SK-N-SH (cell line): ENCODE measurements around the gene INHBA. TPM values are rescaled to one million over a fixed set of nuclear protein-coding genes. Genes with fewer than 3 reads are reported as not detected.

Experiments
- CTCF ChIA-PET: fragments of 300-600, 350-600 bp; formaldehyde crosslinking; extraction: SDS; loops from one replicate; lab custom pipeline; 2021; lab: Yijun Ruan, JAX
- POLR2A ChIA-PET: fragments of 350-600 bp; sonication (Branson Sonifier 250); formaldehyde crosslinking; extraction: SDS; loops from one replicate; lab custom pipeline; 2020; ENCODE audit warnings: antibody characterized with exemption, inconsistent platforms; lab: Yijun Ruan, JAX
- DNase-seq: peaks from one replicate; pipeline ENCODE4 v3.0.0; 2012
- H2AFZ ChIP-seq: fragments of 200-600 bp; sonication (generic); 2 replicates; pipeline ENCODE4 v1.8.1; 2016; ENCODE audit warnings: antibody characterized with exemption, mild to moderate bottlenecking, low read depth
- H3F3A ChIP-seq: fragments of 200-600 bp; sonication (generic); replicated peaks from 2 replicates; pipeline ENCODE3; 2016; ENCODE audit warnings: antibody characterized with exemption, mild to moderate bottlenecking; ENCODE audit not compliant: insufficient read depth
- H3K27ac ChIP-seq, 2 experiments: fragments of 200-500 bp in 1 of 2; fragments of 200-600 bp in 1 of 2; sonication (Bioruptor generic) in 1 of 2; sonication (generic), shearing (Covaris generic) in 1 of 2; 2 replicates each; pipeline versions ENCODE4 v1.5.1 to v1.6.1; 2014 to 2016; ENCODE audit warnings: low read depth in 2 of 2, inconsistent platforms in 1 of 2, low read length in 1 of 2, mild to moderate bottlenecking in 1 of 2, mixed read lengths in 1 of 2
- H3K27me3 ChIP-seq: fragments of 200-600 bp; sonication (generic), shearing (Covaris generic); 2 replicates; pipeline ENCODE4 v1.6.1; 2016; ENCODE audit warnings: mixed run types; ENCODE audit not compliant: insufficient read depth
- H3K36me3 ChIP-seq, 2 experiments: fragments of 200-500 bp in 1 of 2; fragments of 200-600 bp in 1 of 2; sonication (Bioruptor generic) in 1 of 2; sonication (generic) in 1 of 2; replicated peaks in 1 of 2; 2 replicates each; pipeline versions ENCODE3 to v1.5.1; 2014 to 2016; ENCODE audit warnings: low read length in 1 of 2, mild to moderate bottlenecking in 1 of 2; ENCODE audit not compliant: insufficient read depth in 2 of 2, control insufficient read depth in 1 of 2
- H3K4me1 ChIP-seq, 2 experiments: fragments of 200-500 bp in 1 of 2; fragments of 200-600 bp in 1 of 2; sonication (Bioruptor generic) in 1 of 2; sonication (generic), shearing (Covaris generic) in 1 of 2; 2 replicates each; pipeline versions ENCODE4 v1.5.1 to v1.6.1; 2014 to 2016; ENCODE audit warnings: low read depth in 1 of 2, low read length in 1 of 2, mixed run types in 1 of 2; ENCODE audit not compliant: insufficient read depth in 2 of 2, control insufficient read depth in 1 of 2
- H3K4me2 ChIP-seq: fragments of 200-600 bp; sonication (generic), shearing (Covaris generic); 2 replicates; pipeline ENCODE4 v1.6.1; 2017; ENCODE audit warnings: mixed run types
- H3K4me3 ChIP-seq, 2 experiments: fragments of 200-500 bp in 1 of 2; fragments of 200-600 bp in 1 of 2; sonication (Bioruptor generic) in 1 of 2; sonication (generic), shearing (Covaris generic) in 1 of 2; 2 replicates each; pipeline versions ENCODE4 v1.5.1 to v1.8.1; 2014 to 2016; ENCODE audit warnings: low read depth in 2 of 2, inconsistent platforms in 1 of 2, low read length in 1 of 2, mild to moderate bottlenecking in 1 of 2, mixed read lengths in 1 of 2, moderate library complexity in 1 of 2
- H3K79me2 ChIP-seq: fragments of 200-600 bp; sonication (generic); 2 replicates; pipeline ENCODE4 v1.8.1; 2017; ENCODE audit warnings: mild to moderate bottlenecking; ENCODE audit not compliant: insufficient read depth
- H3K9ac ChIP-seq: fragments of 200-600 bp; sonication (generic); 2 replicates; pipeline ENCODE4 v1.6.1; 2017; ENCODE audit warnings: mixed run types
- H3K9me2 ChIP-seq: fragments of 200-600 bp; sonication (generic); 2 replicates; pipeline ENCODE4 v1.6.1; 2017; ENCODE audit warnings: mixed run types
- H3K9me3 ChIP-seq: fragments of 200-600 bp; sonication (generic); 2 replicates; pipeline ENCODE4 v1.6.1; 2017; ENCODE audit warnings: mixed run types, mild to moderate bottlenecking, moderate library complexity
- H4K20me1 ChIP-seq: fragments of 200-600 bp; sonication (generic); 2 replicates; pipeline ENCODE4 v1.6.1; 2017; ENCODE audit warnings: mild to moderate bottlenecking, mixed run types; ENCODE audit not compliant: insufficient read depth
- CHD2 ChIP-seq: fragments of 150-350 bp; IDR thresholded peaks from 2 replicates; pipeline ENCODE4 v1.6.1; 2018; ENCODE audit warnings: low read length; ENCODE audit not compliant: partially characterized antibody
- EP300 ChIP-seq, 2 experiments: IDR thresholded peaks; 2 replicates each; pipeline versions ENCODE4 v1.4.0 to v1.6.1; 2012; ENCODE audit warnings: borderline replicate concordance in 1 of 2, low read depth in 1 of 2, low read length in 1 of 2
- EZH2phosphoT487 ChIP-seq: fragments of 200-600 bp; sonication (generic); IDR thresholded peaks from 2 replicates; pipeline ENCODE4 v1.6.1; 2017; ENCODE audit warnings: low read depth, mixed run types, mild to moderate bottlenecking, antibody characterized with exemption, moderate library complexity, borderline replicate concordance
- FOSL2 ChIP-seq: IDR thresholded peaks from 2 replicates; pipeline ENCODE4 v1.4.0; 2012; ENCODE audit warnings: low read depth, mild to moderate bottlenecking, moderate library complexity, borderline replicate concordance
- FOXM1 ChIP-seq: IDR thresholded peaks from 2 replicates; pipeline ENCODE4 v1.4.0; 2012; ENCODE audit warnings: low read depth, mild to moderate bottlenecking
- GABPA ChIP-seq: IDR thresholded peaks from 2 replicates; pipeline ENCODE4 v1.4.0; 2012; ENCODE audit warnings: low read depth, mild to moderate bottlenecking
- GATA2 ChIP-seq: sonication (generic); formaldehyde crosslinking; IDR thresholded peaks from 2 replicates; pipeline ENCODE4 v1.5.0; 2020; ENCODE audit warnings: mild to moderate bottlenecking, missing genetic modification reagents
- JUND ChIP-seq: IDR thresholded peaks from 2 replicates; pipeline ENCODE4 v1.4.0; 2012
- MXI1 ChIP-seq: IDR thresholded peaks from 2 replicates; pipeline ENCODE4 v1.6.1; 2012; ENCODE audit warnings: mild to moderate bottlenecking, low read depth, low read length, improper control_type of control experiment
- POLR2AphosphoS5 ChIP-seq: IDR thresholded peaks from 2 replicates; pipeline ENCODE4 v1.6.1; 2012; ENCODE audit warnings: low read depth, low read length
- REST ChIP-seq: IDR thresholded peaks from 2 replicates; pipeline ENCODE4 v1.6.1; 2012; ENCODE audit warnings: mild to moderate bottlenecking, low read depth, low read length, moderate library complexity
- SIN3A ChIP-seq: IDR thresholded peaks from 2 replicates; pipeline ENCODE4 v1.6.1; 2012; ENCODE audit warnings: low read depth, mild to moderate bottlenecking, low read length, moderate library complexity, borderline replicate concordance
- TAF1 ChIP-seq: IDR thresholded peaks from 2 replicates; pipeline ENCODE4 v1.6.1; 2012; ENCODE audit warnings: low read depth, mild to moderate bottlenecking, low read length, moderate library complexity, borderline replicate concordance
- USF1 ChIP-seq: IDR thresholded peaks from 2 replicates; pipeline ENCODE4 v1.4.0; 2012; ENCODE audit warnings: low read depth, borderline replicate concordance
- YY1 ChIP-seq: IDR thresholded peaks from 2 replicates; pipeline ENCODE4 v1.4.0; 2012; ENCODE audit warnings: low read depth, mild to moderate bottlenecking
- WGBS: methylation state at CpG from one replicate; pipeline ENCODE4 v1.1.6; 2017; ENCODE audit warnings: low lambda C conversion rate; 5-methylcytosine and 5-hydroxymethylcytosine counted together
- polyA plus RNA-seq, 3 experiments: library from polyadenylated mRNA; depleted of rRNA; stranded (reverse); fragments of >200 nt; gene quantifications; 2 replicates each; pipeline ENCODE4 v1.2.3, GENCODE V29; 2012
- TF ChIP-seq, protein P1 (sequence below): fragments of 150-350 bp; IDR thresholded peaks from 2 replicates; pipeline ENCODE4 v1.6.1; 2017; ENCODE audit warnings: antibody characterized with exemption, low read length, low read depth, borderline replicate concordance

The INHBA gene
- polyA plus RNA-seq, 1 of the 3 experiments (the other 2 are of a cell fraction): 81.0 TPM

DNA sequence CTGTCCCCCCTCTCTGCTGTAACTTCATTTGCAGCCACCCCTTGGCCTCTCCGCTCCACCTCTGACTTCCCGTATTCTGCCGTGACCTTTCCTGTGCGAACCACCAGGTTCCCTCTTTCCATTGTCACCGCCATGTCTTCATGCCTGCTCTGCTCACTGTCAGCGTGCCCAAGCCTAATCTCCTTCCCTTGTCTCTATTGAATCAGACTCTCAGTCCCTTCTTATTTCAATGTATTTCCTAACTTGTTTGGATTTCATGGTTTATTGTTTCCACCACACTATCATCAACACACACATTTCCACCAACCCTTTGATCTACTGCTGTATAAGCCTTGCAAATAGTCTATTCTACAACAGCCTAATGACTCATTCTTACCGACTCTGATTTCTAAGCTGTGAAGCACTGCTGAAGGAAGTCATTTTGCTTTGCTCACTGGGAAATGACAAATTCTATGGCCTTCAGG, 30.0 kb upstream of the INHBA start:
- no peaks in the 10 kb centered on the region for H4K20me1 ChIP-seq
- no peak overlapping the region for H3K4me2 ChIP-seq
- no peak overlapping the region for H2AFZ ChIP-seq
- no peaks in the 10 kb centered on the region for H3K9me2 ChIP-seq
- H3K27ac ChIP-seq: no peak overlapping the region
- no peak for DNase-seq
- H3K79me2 ChIP-seq: no peaks in the 10 kb centered on the region
- TF ChIP-seq REST (no peak), MXI1 (no peak), JUND (no peak), EZH2phosphoT487 (no peak), CHD2 (no peak), YY1 (no peak), EP300 (IDR thresholded peaks at IDR 0.05; ENCODE audit: borderline replicate concordance in 1 of 2, low read depth in 1 of 2, low read length in 1 of 2) (no peak), FOXM1 (no peak), FOSL2 (no peak), TAF1 (no peak), USF1 (no peak), GATA2 (CRISPR knock-in tag) (no peak), GABPA (no peak), SIN3A (no peak), POLR2AphosphoS5 (no peak)
- TF ChIP-seq, protein P1, sequence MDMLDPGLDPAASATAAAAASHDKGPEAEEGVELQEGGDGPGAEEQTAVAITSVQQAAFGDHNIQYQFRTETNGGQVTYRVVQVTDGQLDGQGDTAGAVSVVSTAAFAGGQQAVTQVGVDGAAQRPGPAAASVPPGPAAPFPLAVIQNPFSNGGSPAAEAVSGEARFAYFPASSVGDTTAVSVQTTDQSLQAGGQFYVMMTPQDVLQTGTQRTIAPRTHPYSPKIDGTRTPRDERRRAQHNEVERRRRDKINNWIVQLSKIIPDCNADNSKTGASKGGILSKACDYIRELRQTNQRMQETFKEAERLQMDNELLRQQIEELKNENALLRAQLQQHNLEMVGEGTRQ: no peak
- 82% methylated on average over 7 of the region's 7 CpGs for WGBS
- no peaks in the 10 kb centered on the region for H3K36me3 ChIP-seq
- CTCF ChIA-PET: interaction anchor here (0.6 to 2.9 kb wide), 15 partner anchors 8 to 1839 kb away, joined by 3 to 31 read pairs (median 5); no protein-coding TSS in a partner anchor
- no peaks in the 10 kb centered on the region for H3K9me3 ChIP-seq
- no peak overlapping the region for H3K9ac ChIP-seq
- POLR2A ChIA-PET: no interaction called here
- no peak overlapping the region for H3K4me3 ChIP-seq
- H3F3A ChIP-seq: no peaks in the 10 kb centered on the region
- H3K4me1 ChIP-seq: peaks cover 0 to 4% of the 10 kb centered on the region in 2 experiments; a peak in 1 of 4 replicates
- no peaks in the 10 kb centered on the region for H3K27me3 ChIP-seq
